ENCODE measurements around the gene PARD6B. TPM values are rescaled to one million over a fixed set of nuclear protein-coding genes. Genes with fewer than 3 reads are reported as not detected.

The PARD6B gene
- total and polyA plus RNA-seq, 2 of the 13 experiments (the other 11 are each of a cell fraction or from before 2014, with no cell fraction given), result 6.9 to 22.2 TPM

- TF ChIP-seq E2F1 (CRISPR knock-in tag; IDR thresholded peaks at IDR 0.05) (no peak), RBM39 (IDR thresholded peaks at IDR 0.05; ENCODE audit: low read depth, low read length, poor library complexity, severe bottlenecking) (no peak), NR2F6 (IDR thresholded peaks at IDR 0.05) (no peak), NR2F6 (CRISPR knock-in tag; IDR thresholded peaks at IDR 0.05) (no peak; the same call in 1 of the 2 replicates), ZNF609 (CRISPR knock-in tag; IDR thresholded peaks at IDR 0.05; ENCODE audit: borderline replicate concordance) (0 out of 2 replicates have a peak, but pooled peaks have one; percentile 24), NCOA2 (CRISPR knock-in tag; IDR thresholded peaks at IDR 0.05) (no peak), ARID5B (CRISPR knock-in tag; IDR thresholded peaks at IDR 0.05) (peak; percentile 64), ZBTB20 (CRISPR knock-in tag; IDR thresholded peaks at IDR 0.05; ENCODE audit: borderline replicate concordance, low read depth) (no peak), GATAD1 (CRISPR knock-in tag; IDR thresholded peaks at IDR 0.05) (no peak), PITX1 (CRISPR knock-in tag; IDR thresholded peaks at IDR 0.05) (no peak), ZEB1 (IDR thresholded peaks at IDR 0.05; ENCODE audit: insufficient replicate concordance, low read depth) (peak; percentile 98), ZNF780A (CRISPR knock-in tag; IDR thresholded peaks at IDR 0.05) (no peak), ZNF431 (CRISPR knock-in tag; IDR thresholded peaks at IDR 0.05; ENCODE audit: borderline replicate concordance, low read depth) (no peak), ZNF883 (CRISPR knock-in tag; IDR thresholded peaks at IDR 0.05; ENCODE audit: not compliant biosample characterization) (no peak), ZNF253 (CRISPR knock-in tag; IDR thresholded peaks at IDR 0.05; ENCODE audit: borderline replicate concordance) (no peak; the same call in 1 of the 2 replicates), WIZ (CRISPR knock-in tag; IDR thresholded peaks at IDR 0.05) (0 out of 2 replicates have a peak, but pooled peaks have one; percentile 47), FOXP1 (IDR thresholded peaks at IDR 0.05) (no peak), FOXP1 (CRISPR knock-in tag; IDR thresholded peaks at IDR 0.05) (peak; percentile 64), CREM (IDR thresholded peaks at IDR 0.05) (peak; percentile 67), CREM (CRISPR knock-in tag; IDR thresholded peaks at IDR 0.05) (no peak)
Measured at GRCh38 chr20:50728981-50729874, 2.2 kb upstream of the PARD6B start (continued).

Data from HepG2 (cell line).